ENCODE data around the gene ADIPOR2.
"Not testable (repeated sequence)": the region's sequence is repeated elsewhere in the genome, so short reads cannot be mapped to it uniquely, and the experiment has no call there.

ADIPOR2 gene

GRCh38 chr12:1703771-1704722 is 13.2 kb downstream of the ADIPOR2 start:
- DNase-seq (ENCODE audit: low read depth in 2 of 3, low spot score in 1 of 3) = no peak

GRCh38 chr12:1705774-1706631 is 15.1 kb downstream of the ADIPOR2 start:
- DNase-seq (ENCODE audit: low read depth in 2 of 3, low spot score in 1 of 3) = no peak

GRCh38 chr12:1706632-1706980 is 15.7 kb downstream of the ADIPOR2 start:
- no peak for DNase-seq (ENCODE audit: low read depth in 2 of 3, low spot score in 1 of 3)

GRCh38 chr12:1707051-1707450 is 16.2 kb downstream of the ADIPOR2 start:
- DNase-seq (ENCODE audit: low read depth in 2 of 3, low spot score in 1 of 3) = no peak

- DNase-seq (ENCODE audit: low read depth in 2 of 3, low spot score in 1 of 3) = not testable (repeated sequence)
These were observed 19.1 kb downstream of the ADIPOR2 start for GRCh38 chr12:1709968-1710367.

- DNase-seq (ENCODE audit: low read depth in 2 of 3, low spot score in 1 of 3) = not testable (repeated sequence)
These were observed 20.0 kb downstream of the ADIPOR2 start for GRCh38 chr12:1710870-1711269.

- DNase-seq (ENCODE audit: low read depth in 2 of 3, low spot score in 1 of 3) = not testable (repeated sequence)
These were observed 20.8 kb downstream of the ADIPOR2 start for GRCh38 chr12:1711536-1712211.

GRCh38 chr12:1712305-1712704 is 21.4 kb downstream of the ADIPOR2 start:
- DNase-seq (ENCODE audit: low read depth in 2 of 3, low spot score in 1 of 3) = not testable (repeated sequence)

GRCh38 chr12:1712852-1713251 is 22.0 kb downstream of the ADIPOR2 start:
- not testable (repeated sequence) for DNase-seq (ENCODE audit: low read depth in 2 of 3, low spot score in 1 of 3)

- DNase-seq (ENCODE audit: low read depth in 2 of 3, low spot score in 1 of 3) = not testable (repeated sequence)
These were observed 23.0 kb downstream of the ADIPOR2 start for GRCh38 chr12:1713783-1714348.

- not testable (repeated sequence) for DNase-seq (ENCODE audit: low read depth in 2 of 3, low spot score in 1 of 3)
These were observed 24.6 kb downstream of the ADIPOR2 start for GRCh38 chr12:1715459-1715858.

GRCh38 chr12:1716215-1716862 is 25.5 kb downstream of the ADIPOR2 start:
- DNase-seq (ENCODE audit: low read depth in 2 of 3, low spot score in 1 of 3) = no peak

- no peak for DNase-seq (ENCODE audit: low read depth in 2 of 3, low spot score in 1 of 3)
These were observed 26.0 kb downstream of the ADIPOR2 start for GRCh38 chr12:1716911-1717310.

GRCh38 chr12:1719139-1719538 is 28.3 kb downstream of the ADIPOR2 start:
- DNase-seq (ENCODE audit: low read depth in 2 of 3, low spot score in 1 of 3) = no peak

- DNase-seq (ENCODE audit: low read depth in 2 of 3, low spot score in 1 of 3) = no peak
These were observed 29.6 kb downstream of the ADIPOR2 start for GRCh38 chr12:1720494-1720893.

- DNase-seq (ENCODE audit: low read depth in 2 of 3, low spot score in 1 of 3) = no peak
These were observed 32.9 kb downstream of the ADIPOR2 start for GRCh38 chr12:1723721-1724120.

- no peak for DNase-seq (ENCODE audit: low read depth in 2 of 3, low spot score in 1 of 3)
These were observed 33.4 kb downstream of the ADIPOR2 start for GRCh38 chr12:1724250-1724649.

- DNase-seq (ENCODE audit: low read depth in 2 of 3, low spot score in 1 of 3) = no peak
These were observed 35.9 kb downstream of the ADIPOR2 start for GRCh38 chr12:1726753-1727152.

GRCh38 chr12:1728824-1729223 is 38.0 kb downstream of the ADIPOR2 start:
- no peak for DNase-seq (ENCODE audit: low read depth in 2 of 3, low spot score in 1 of 3)

- DNase-seq (ENCODE audit: low read depth in 2 of 3, low spot score in 1 of 3) = no peak
These were observed 40.3 kb downstream of the ADIPOR2 start for GRCh38 chr12:1731019-1731687.

Measured in stimulated activated CD4-positive, alpha-beta T cell treated with anti-CD3 and anti-CD28 coated beads, Interleukin-12 subunit alpha, Interleukin-12 subunit beta, amount 100 ng/mL, for 48 hours (primary cell).